SK-N-SH (cell line): Measurements from ENCODE around the gene VRTN. TPM values are rescaled to one million over a fixed set of nuclear protein-coding genes. Genes with fewer than 3 reads are reported as not detected.

ENCODE experiments used
- CTCF ChIA-PET: fragments of 300-600, 350-600 bp; formaldehyde crosslinking; extraction: SDS; loops from one replicate; lab custom pipeline; 2021; lab: Yijun Ruan, JAX
- POLR2A ChIA-PET: fragments of 350-600 bp; sonication (Branson Sonifier 250); formaldehyde crosslinking; extraction: SDS; loops from one replicate; lab custom pipeline; 2020; ENCODE audit warnings: antibody characterized with exemption, inconsistent platforms; lab: Yijun Ruan, JAX
- DNase-seq: peaks from one replicate; pipeline ENCODE4 v3.0.0; 2012
- H2AFZ ChIP-seq: fragments of 200-600 bp; sonication (generic); 2 replicates; pipeline ENCODE4 v1.8.1; 2016; ENCODE audit warnings: antibody characterized with exemption, mild to moderate bottlenecking, low read depth
- H3F3A ChIP-seq: fragments of 200-600 bp; sonication (generic); replicated peaks from 2 replicates; pipeline ENCODE3; 2016; ENCODE audit warnings: antibody characterized with exemption, mild to moderate bottlenecking; ENCODE audit not compliant: insufficient read depth
- H3K27ac ChIP-seq, 2 experiments: fragments of 200-500 bp in 1 of 2; fragments of 200-600 bp in 1 of 2; sonication (Bioruptor generic) in 1 of 2; sonication (generic), shearing (Covaris generic) in 1 of 2; 2 replicates each; pipeline versions ENCODE4 v1.5.1 to v1.6.1; 2014 to 2016; ENCODE audit warnings: low read depth in 2 of 2, inconsistent platforms in 1 of 2, low read length in 1 of 2, mild to moderate bottlenecking in 1 of 2, mixed read lengths in 1 of 2
- H3K27me3 ChIP-seq: fragments of 200-600 bp; sonication (generic), shearing (Covaris generic); 2 replicates; pipeline ENCODE4 v1.6.1; 2016; ENCODE audit warnings: mixed run types; ENCODE audit not compliant: insufficient read depth
- H3K36me3 ChIP-seq, 2 experiments: fragments of 200-500 bp in 1 of 2; fragments of 200-600 bp in 1 of 2; sonication (Bioruptor generic) in 1 of 2; sonication (generic) in 1 of 2; replicated peaks in 1 of 2; 2 replicates each; pipeline versions ENCODE3 to v1.5.1; 2014 to 2016; ENCODE audit warnings: low read length in 1 of 2, mild to moderate bottlenecking in 1 of 2; ENCODE audit not compliant: insufficient read depth in 2 of 2, control insufficient read depth in 1 of 2
- H3K4me1 ChIP-seq, 2 experiments: fragments of 200-500 bp in 1 of 2; fragments of 200-600 bp in 1 of 2; sonication (Bioruptor generic) in 1 of 2; sonication (generic), shearing (Covaris generic) in 1 of 2; 2 replicates each; pipeline versions ENCODE4 v1.5.1 to v1.6.1; 2014 to 2016; ENCODE audit warnings: low read depth in 1 of 2, low read length in 1 of 2, mixed run types in 1 of 2; ENCODE audit not compliant: insufficient read depth in 2 of 2, control insufficient read depth in 1 of 2
- H3K4me2 ChIP-seq: fragments of 200-600 bp; sonication (generic), shearing (Covaris generic); 2 replicates; pipeline ENCODE4 v1.6.1; 2017; ENCODE audit warnings: mixed run types
- H3K4me3 ChIP-seq, 2 experiments: fragments of 200-500 bp in 1 of 2; fragments of 200-600 bp in 1 of 2; sonication (Bioruptor generic) in 1 of 2; sonication (generic), shearing (Covaris generic) in 1 of 2; 2 replicates each; pipeline versions ENCODE4 v1.5.1 to v1.8.1; 2014 to 2016; ENCODE audit warnings: low read depth in 2 of 2, inconsistent platforms in 1 of 2, low read length in 1 of 2, mild to moderate bottlenecking in 1 of 2, mixed read lengths in 1 of 2, moderate library complexity in 1 of 2
- H3K79me2 ChIP-seq: fragments of 200-600 bp; sonication (generic); 2 replicates; pipeline ENCODE4 v1.8.1; 2017; ENCODE audit warnings: mild to moderate bottlenecking; ENCODE audit not compliant: insufficient read depth
- H3K9ac ChIP-seq: fragments of 200-600 bp; sonication (generic); 2 replicates; pipeline ENCODE4 v1.6.1; 2017; ENCODE audit warnings: mixed run types
- H3K9me2 ChIP-seq: fragments of 200-600 bp; sonication (generic); 2 replicates; pipeline ENCODE4 v1.6.1; 2017; ENCODE audit warnings: mixed run types
- H3K9me3 ChIP-seq: fragments of 200-600 bp; sonication (generic); 2 replicates; pipeline ENCODE4 v1.6.1; 2017; ENCODE audit warnings: mixed run types, mild to moderate bottlenecking, moderate library complexity
- H4K20me1 ChIP-seq: fragments of 200-600 bp; sonication (generic); 2 replicates; pipeline ENCODE4 v1.6.1; 2017; ENCODE audit warnings: mild to moderate bottlenecking, mixed run types; ENCODE audit not compliant: insufficient read depth
- CHD2 ChIP-seq: fragments of 150-350 bp; IDR thresholded peaks from 2 replicates; pipeline ENCODE4 v1.6.1; 2018; ENCODE audit warnings: low read length; ENCODE audit not compliant: partially characterized antibody
- CTCF ChIP-seq: fragments of 200-600 bp; sonication (generic); IDR thresholded peaks from 2 replicates; pipeline ENCODE4 v1.6.1; 2017; ENCODE audit warnings: antibody characterized with exemption, mild to moderate bottlenecking, moderate library complexity
- ELF1 ChIP-seq: IDR thresholded peaks from 2 replicates; pipeline ENCODE4 v1.4.0; 2012
- EZH2phosphoT487 ChIP-seq: fragments of 200-600 bp; sonication (generic); IDR thresholded peaks from 2 replicates; pipeline ENCODE4 v1.6.1; 2017; ENCODE audit warnings: low read depth, mixed run types, mild to moderate bottlenecking, antibody characterized with exemption, moderate library complexity, borderline replicate concordance
- FOSL2 ChIP-seq: IDR thresholded peaks from 2 replicates; pipeline ENCODE4 v1.4.0; 2012; ENCODE audit warnings: low read depth, mild to moderate bottlenecking, moderate library complexity, borderline replicate concordance
- GABPA ChIP-seq: IDR thresholded peaks from 2 replicates; pipeline ENCODE4 v1.4.0; 2012; ENCODE audit warnings: low read depth, mild to moderate bottlenecking
- MXI1 ChIP-seq: IDR thresholded peaks from 2 replicates; pipeline ENCODE4 v1.6.1; 2012; ENCODE audit warnings: mild to moderate bottlenecking, low read depth, low read length, improper control_type of control experiment
- NFIC ChIP-seq: IDR thresholded peaks from 2 replicates; pipeline ENCODE4 v1.4.0; 2012; ENCODE audit warnings: borderline replicate concordance
- NRF1 ChIP-seq: IDR thresholded peaks from 2 replicates; pipeline ENCODE4 v1.6.1; 2012; ENCODE audit warnings: low read depth, mild to moderate bottlenecking, low read length
- POLR2AphosphoS5 ChIP-seq: IDR thresholded peaks from 2 replicates; pipeline ENCODE4 v1.6.1; 2012; ENCODE audit warnings: low read depth, low read length
- RAD21 ChIP-seq: IDR thresholded peaks from 2 replicates; pipeline ENCODE4 v1.6.1; 2012; ENCODE audit warnings: mild to moderate bottlenecking, low read length
- RXRA ChIP-seq: IDR thresholded peaks from 2 replicates; pipeline ENCODE4 v1.4.0; 2012; ENCODE audit warnings: low read depth, mild to moderate bottlenecking, borderline replicate concordance
- SIN3A ChIP-seq: IDR thresholded peaks from 2 replicates; pipeline ENCODE4 v1.6.1; 2012; ENCODE audit warnings: low read depth, mild to moderate bottlenecking, low read length, moderate library complexity, borderline replicate concordance
- SMC3 ChIP-seq: IDR thresholded peaks from 2 replicates; pipeline ENCODE4 v1.6.1; 2012; ENCODE audit warnings: low read depth, low read length, improper control_type of control experiment
- TCF12 ChIP-seq: IDR thresholded peaks from 2 replicates; pipeline ENCODE4 v1.4.0; 2012
- USF1 ChIP-seq: IDR thresholded peaks from 2 replicates; pipeline ENCODE4 v1.4.0; 2012; ENCODE audit warnings: low read depth, borderline replicate concordance
- WGBS: methylation state at CpG from one replicate; pipeline ENCODE4 v1.1.6; 2017; ENCODE audit warnings: low lambda C conversion rate; 5-methylcytosine and 5-hydroxymethylcytosine counted together
- polyA plus RNA-seq, 3 experiments: library from polyadenylated mRNA; depleted of rRNA; stranded (reverse); fragments of >200 nt; gene quantifications; 2 replicates each; pipeline ENCODE4 v1.2.3, GENCODE V29; 2012

Gene VRTN
- polyA plus RNA-seq, 1 of the 3 experiments (the other 2 are of a cell fraction), result not detected

DNA sequence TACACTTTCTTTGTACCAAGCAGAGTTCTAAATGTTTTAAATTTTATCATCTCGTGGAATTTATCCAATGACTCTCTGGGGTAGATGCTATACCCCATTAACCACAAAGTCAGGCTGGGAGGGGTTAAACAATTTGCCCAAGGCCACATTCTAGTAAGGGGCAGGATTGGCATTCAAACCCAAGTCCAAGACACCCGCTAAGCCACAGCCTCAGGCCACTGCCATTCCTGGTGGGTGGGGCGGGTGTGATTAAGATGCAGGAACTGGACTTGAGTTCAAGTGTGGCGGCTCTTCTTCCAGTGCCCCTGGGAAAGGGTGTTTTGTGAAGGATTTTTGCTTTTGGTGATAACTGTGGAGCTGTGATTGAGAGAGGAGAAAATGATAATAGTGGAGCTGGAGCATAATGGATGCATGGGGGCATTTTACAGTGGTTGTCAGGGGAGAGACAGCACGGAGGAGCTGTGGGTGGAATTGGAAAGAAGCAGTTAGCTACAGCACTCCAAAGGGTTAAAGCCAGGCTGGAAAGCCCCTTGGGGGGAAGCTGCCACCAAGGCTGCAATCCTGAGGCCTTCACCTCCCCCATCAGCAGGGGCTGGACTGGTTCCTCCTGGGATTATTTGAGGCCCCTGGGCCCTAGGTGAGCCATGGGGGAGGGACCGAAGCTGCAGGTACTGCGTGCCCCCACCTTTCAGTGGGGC, 1.0 kb upstream of the VRTN start:
- Histone ChIP-seq H3F3A (no peaks in the 10 kb centered on the region), H4K20me1 (no peaks in the 10 kb centered on the region), H3K9me2 (no peaks in the 10 kb centered on the region), H3K9me3 (no peaks in the 10 kb centered on the region), H3K9ac (no peak overlapping the region), H3K27me3 (peaks cover 27% of the 10 kb centered on the region; the same call in 1 of the 2 replicates), H3K79me2 (no peaks in the 10 kb centered on the region), H3K36me3 (no peaks in the 10 kb centered on the region), H3K4me2 (no peak overlapping the region), H3K4me1 (no peaks in the 10 kb centered on the region), H2AFZ (no peak overlapping the region), H3K4me3 (no peak overlapping the region), H3K27ac (no peak overlapping the region)
- POLR2A ChIA-PET, result no interaction called here
- TF ChIP-seq SMC3 (no peak), CTCF (no peak), CHD2 (no peak)
- WGBS, result 70% methylated on average over 7 of the region's 7 CpGs
- no peak for DNase-seq
- CTCF ChIA-PET, result interaction anchor here (0.6 to 2.6 kb wide), 4 partner anchors 13 to 155 kb away, joined by 3 to 10 read pairs (median 6); no protein-coding TSS in a partner anchor

GRCh38 chr14:74347795-74348100, 523 bp upstream of the VRTN start:
- POLR2A ChIA-PET, result no interaction called here
- WGBS, result 0% methylated on average over 1 of the region's 1 CpG
- no peak overlapping the region for H2AFZ ChIP-seq

More at GRCh38 chr14:74347795-74348100, 523 bp upstream of the VRTN start:
- no peaks in the 10 kb centered on the region for H4K20me1 ChIP-seq
- no peaks in the 10 kb centered on the region for H3K9me2 ChIP-seq
- DNase-seq, result no peak
- TF ChIP-seq GABPA (no peak), MXI1 (no peak), USF1 (no peak), SIN3A (no peak), NRF1 (no peak), POLR2AphosphoS5 (no peak), FOSL2 (no peak), RAD21 (no peak), SMC3 (no peak), RXRA (no peak), ELF1 (no peak), EZH2phosphoT487 (no peak), NFIC (no peak), TCF12 (no peak)
- no peak overlapping the region for H3K4me3 ChIP-seq
- CTCF ChIA-PET, result interaction anchor here (0.6 to 2.6 kb wide), 5 partner anchors 13 to 154 kb away, joined by 3 to 10 read pairs (median 5); no protein-coding TSS in a partner anchor
- peaks cover 27% of the 10 kb centered on the region; the same call in 1 of the 2 replicates for H3K27me3 ChIP-seq
- no peak overlapping the region for H3K4me2 ChIP-seq
- H3K36me3 ChIP-seq, result no peaks in the 10 kb centered on the region
- H3K4me1 ChIP-seq, result no peaks in the 10 kb centered on the region
- H3K79me2 ChIP-seq, result no peaks in the 10 kb centered on the region
- no peak overlapping the region for H3K27ac ChIP-seq
- H3F3A ChIP-seq, result no peaks in the 10 kb centered on the region
- no peak overlapping the region for H3K9ac ChIP-seq
- H3K9me3 ChIP-seq, result no peaks in the 10 kb centered on the region
